T-helper 2 cell treated with Interferon-gamma antibody and Interleukin-4, amounts not matched to agents 5 μg/mL and 100 μg/mL, for 36 hours (primary cell): ENCODE results near the gene DNAJC11.

ENCODE experiments used
- DNase-seq: peaks from one replicate; pipeline ENCODE4 v3.0.0; 2021; ENCODE audit warnings: low spot score
- H3K27ac Mint-ChIP-seq: one replicate; pipeline ENCODE4 v1.8.0; 2021; ENCODE audit warnings: mild to moderate bottlenecking, mixed read lengths
- H3K27me3 Mint-ChIP-seq: one replicate; pipeline ENCODE4 v1.8.0; 2021; ENCODE audit warnings: low read depth, mixed read lengths
- H3K36me3 Mint-ChIP-seq: one replicate; pipeline ENCODE4 v1.8.0; 2021; ENCODE audit warnings: low read depth, mixed read lengths
- H3K4me1 Mint-ChIP-seq: one replicate; pipeline ENCODE4 v1.8.0; 2021; ENCODE audit warnings: low read depth, mixed read lengths
- H3K4me3 Mint-ChIP-seq: one replicate; pipeline ENCODE4 v1.8.0; 2022; ENCODE audit warnings: mild to moderate bottlenecking, moderate library complexity, mixed read lengths
- H3K9me3 Mint-ChIP-seq: one replicate; pipeline ENCODE4 v1.8.0; 2021; ENCODE audit warnings: mixed read lengths

Gene DNAJC11

GRCh38 chr1:6619045-6619444 is 82.6 kb downstream of the DNAJC11 start:
- H3K4me1 Mint-ChIP-seq = peaks cover 8% of the 10 kb centered on the region
- no peak overlapping the region for H3K27ac Mint-ChIP-seq
- no peaks in the 10 kb centered on the region for H3K27me3 Mint-ChIP-seq
- no peaks in the 10 kb centered on the region for H3K9me3 Mint-ChIP-seq
- DNase-seq = no peak
- H3K4me3 Mint-ChIP-seq = no peak overlapping the region
- peaks cover 32% of the 10 kb centered on the region for H3K36me3 Mint-ChIP-seq

GRCh38 chr1:6614929-6615785 is 86.5 kb downstream of the DNAJC11 start:
- Mint-ChIP-seq H3K27ac (peak overlapping the region; percentile 79), H3K4me3 (peak overlapping the region; percentile 71), H3K9me3 (no peaks in the 10 kb centered on the region), H3K36me3 (peaks cover 22% of the 10 kb centered on the region), H3K27me3 (no peaks in the 10 kb centered on the region), H3K4me1 (peaks cover 18% of the 10 kb centered on the region)
- DNase-seq = peak; percentile 10

- peaks cover 14% of the 10 kb centered on the region for H3K36me3 Mint-ChIP-seq
- peaks cover 18% of the 10 kb centered on the region for H3K4me1 Mint-ChIP-seq
- no peak overlapping the region for H3K27ac Mint-ChIP-seq
- H3K9me3 Mint-ChIP-seq = no peaks in the 10 kb centered on the region
- H3K4me3 Mint-ChIP-seq = peak overlapping the region; percentile 76
- DNase-seq = peak; percentile 67
- H3K27me3 Mint-ChIP-seq = no peaks in the 10 kb centered on the region
Measured at GRCh38 chr1:6614019-6614928, 87.3 kb downstream of the DNAJC11 start.

DNA sequence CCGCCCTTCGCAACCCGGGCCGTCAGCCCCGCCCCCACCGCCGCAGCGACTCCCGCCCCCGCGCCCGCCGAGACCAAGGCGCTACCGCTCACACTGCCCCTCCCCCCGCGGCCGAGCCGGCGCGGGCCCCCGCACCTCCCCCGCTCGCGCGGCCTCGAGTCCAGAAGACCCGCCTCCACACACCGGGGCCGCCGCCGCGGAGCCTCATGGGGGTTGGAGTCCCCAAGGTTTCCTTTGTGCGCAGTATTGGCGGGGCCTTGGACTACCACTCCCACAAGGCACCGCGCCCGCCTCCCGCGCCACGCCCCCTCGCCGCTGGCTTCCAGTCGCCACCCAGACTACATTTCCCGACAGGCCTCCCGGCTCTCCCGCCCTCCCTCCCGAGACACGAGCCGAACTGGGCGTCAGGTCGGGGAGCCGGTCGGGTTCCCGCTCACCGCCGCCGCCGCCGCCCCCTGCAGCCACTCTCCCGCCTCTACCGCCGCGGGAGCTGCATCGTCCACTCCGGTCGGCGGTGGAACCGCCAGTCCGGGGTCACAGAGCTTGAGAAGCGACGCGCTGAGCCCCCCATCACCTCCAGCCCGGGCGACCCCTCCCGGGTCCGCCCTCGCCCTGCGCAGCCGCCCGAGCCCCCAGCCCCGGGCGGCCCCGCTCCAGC is 88.1 kb downstream of the DNAJC11 start, which contains the start of gene PHF13:
Gene PHF13 (plus strand): TSS at position 371 of the 658 bp plus-strand sequence. CDS start 336 bp downstream, outside the sequence.
- Mint-ChIP-seq H3K9me3 (no peaks in the 10 kb centered on the region), H3K4me1 (peaks cover 18% of the 10 kb centered on the region), H3K27me3 (no peaks in the 10 kb centered on the region), H3K27ac (peak within 1 kb of the TSS; percentile 76), H3K36me3 (peaks cover 10% of the 10 kb centered on the region), H3K4me3 (peak within 1 kb of the TSS; percentile 93)
- DNase-seq = peak; percentile 100

- Mint-ChIP-seq H3K4me1 (peaks cover 18% of the 10 kb centered on the region), H3K27ac (peak overlapping the region; percentile 76), H3K36me3 (peaks cover 9% of the 10 kb centered on the region), H3K27me3 (peaks cover 1% of the 10 kb centered on the region), H3K9me3 (no peaks in the 10 kb centered on the region), H3K4me3 (peak overlapping the region; percentile 93)
- DNase-seq = no peak
Measured at GRCh38 chr1:6612641-6613360, 88.8 kb downstream of the DNAJC11 start.

GRCh38 chr1:6603915-6604558 is 97.6 kb downstream of the DNAJC11 start:
- Mint-ChIP-seq H3K4me1 (peaks cover 21% of the 10 kb centered on the region), H3K9me3 (no peaks in the 10 kb centered on the region), H3K4me3 (peak overlapping the region; percentile 72), H3K27ac (peak overlapping the region; percentile 94), H3K36me3 (peaks cover 10% of the 10 kb centered on the region), H3K27me3 (peaks cover 6% of the 10 kb centered on the region)
- DNase-seq = no peak

GRCh38 chr1:6603238-6603914 is 98.2 kb downstream of the DNAJC11 start:
- H3K4me1 Mint-ChIP-seq = peaks cover 21% of the 10 kb centered on the region
- H3K4me3 Mint-ChIP-seq = peak overlapping the region; percentile 72
- peaks cover 6% of the 10 kb centered on the region for H3K27me3 Mint-ChIP-seq
- peak; percentile 55 for DNase-seq
- H3K9me3 Mint-ChIP-seq = no peaks in the 10 kb centered on the region
- H3K36me3 Mint-ChIP-seq = peaks cover 10% of the 10 kb centered on the region
- H3K27ac Mint-ChIP-seq = peak overlapping the region; percentile 94

GRCh38 chr1:6602669-6603237 is 98.9 kb downstream of the DNAJC11 start, which contains the start of gene KLHL21:
Gene KLHL21 (minus strand): TSS chr1:6602869. CDS start chr1:6602817, 52 bp downstream.
- Mint-ChIP-seq H3K4me3 (peak within 1 kb of the TSS; percentile 98), H3K27me3 (peaks cover 4% of the 10 kb centered on the region), H3K9me3 (no peaks in the 10 kb centered on the region), H3K36me3 (peaks cover 10% of the 10 kb centered on the region), H3K27ac (peak within 1 kb of the TSS; percentile 98), H3K4me1 (peaks cover 21% of the 10 kb centered on the region)
- peak; percentile 93 for DNase-seq

DNA sequence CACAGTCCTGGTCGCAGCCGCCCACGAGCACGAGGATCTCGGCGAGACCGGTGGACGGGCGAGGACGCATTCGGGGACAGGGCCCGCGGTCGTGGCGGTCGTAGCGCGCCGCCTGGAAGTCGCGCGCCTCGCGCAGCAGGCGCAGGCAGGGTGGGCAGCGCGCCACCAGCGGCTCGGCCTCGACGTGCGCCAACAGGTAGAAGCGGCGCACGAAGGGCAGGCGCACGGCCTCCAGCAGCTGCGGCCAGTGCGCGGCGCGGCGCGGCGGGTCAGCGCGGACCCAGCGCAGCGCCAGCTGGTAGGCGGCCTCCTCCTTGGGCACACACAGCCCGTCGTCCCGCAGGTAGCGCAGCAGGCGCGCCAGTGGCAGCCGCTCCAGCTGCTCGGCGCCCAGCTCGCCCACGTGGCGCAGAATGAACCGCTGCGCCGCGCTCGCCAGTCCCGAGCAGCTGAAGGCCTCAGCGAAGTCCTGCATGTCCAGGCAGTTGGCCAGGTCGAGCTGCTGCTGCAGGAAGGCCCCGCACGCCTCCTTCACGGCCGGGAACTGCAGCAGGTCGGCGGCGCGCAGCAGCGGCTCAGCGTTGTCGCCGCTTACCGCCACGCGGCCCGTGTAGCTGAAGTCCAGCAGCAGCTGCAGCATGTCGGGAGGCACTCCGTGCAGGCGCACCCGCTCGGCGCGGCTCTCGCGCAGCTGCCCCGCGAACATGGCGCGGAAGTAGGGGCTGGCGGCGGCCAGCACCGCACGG is 99.5 kb downstream of the DNAJC11 start:
- DNase-seq = peak; percentile 31
- H3K27me3 Mint-ChIP-seq = no peaks in the 10 kb centered on the region
- peaks cover 21% of the 10 kb centered on the region for H3K4me1 Mint-ChIP-seq
- H3K36me3 Mint-ChIP-seq = peaks cover 12% of the 10 kb centered on the region
- peak overlapping the region; percentile 98 for H3K4me3 Mint-ChIP-seq
- H3K27ac Mint-ChIP-seq = peak overlapping the region; percentile 98
- H3K9me3 Mint-ChIP-seq = no peaks in the 10 kb centered on the region

DNA sequence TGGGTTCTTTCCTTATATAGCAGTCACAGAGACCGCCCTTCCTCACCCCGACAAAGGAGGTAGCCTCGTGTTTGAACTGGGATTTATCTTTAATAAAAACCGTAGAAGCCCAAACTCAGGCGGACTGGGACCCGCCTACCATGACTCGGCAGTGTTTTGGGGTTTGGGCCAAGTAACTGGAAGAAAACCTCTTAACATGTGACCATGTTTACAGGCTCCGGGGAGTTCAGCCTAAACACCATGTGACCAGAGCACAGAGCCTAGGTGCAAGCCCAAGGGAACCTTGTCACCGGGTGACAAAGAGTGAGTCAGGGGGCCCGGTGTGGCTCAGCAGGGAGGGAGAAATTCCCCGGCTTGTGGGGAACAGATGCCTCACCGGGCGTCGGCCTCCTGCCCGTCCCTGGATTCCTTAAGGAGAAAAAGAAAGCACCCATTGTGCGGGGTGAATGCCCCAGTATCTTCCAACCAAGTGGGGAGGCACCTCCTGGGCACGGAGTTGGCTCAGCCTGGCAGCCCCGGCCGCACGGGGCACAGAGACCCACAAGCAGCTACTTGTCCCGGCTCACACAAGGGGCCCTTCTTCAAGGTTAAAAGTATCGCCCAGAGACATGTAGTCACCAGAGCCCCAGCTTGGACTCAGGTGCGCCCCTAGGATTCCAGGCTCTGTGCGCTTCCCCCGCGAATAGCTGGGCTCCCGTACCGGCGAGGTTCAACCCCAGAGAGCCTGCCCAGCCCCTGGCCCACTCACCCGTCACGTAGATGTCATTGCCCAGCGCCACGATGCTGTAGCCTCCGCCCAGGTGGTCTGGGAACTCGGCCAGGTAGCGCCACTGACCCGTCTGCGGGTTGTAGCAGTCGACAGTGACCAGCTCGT is 100.3 kb downstream of the DNAJC11 start:
- no peaks in the 10 kb centered on the region for H3K9me3 Mint-ChIP-seq
- peak overlapping the region; percentile 98 for H3K27ac Mint-ChIP-seq
- no peaks in the 10 kb centered on the region for H3K27me3 Mint-ChIP-seq
- peak overlapping the region; percentile 98 for H3K4me3 Mint-ChIP-seq
- peaks cover 23% of the 10 kb centered on the region for H3K4me1 Mint-ChIP-seq
- DNase-seq = peak; percentile 85
- peaks cover 19% of the 10 kb centered on the region for H3K36me3 Mint-ChIP-seq
